Suprapubic skin (tissue), 4 donors: ENCODE data around the gene FERMT1.

Experiments used
- EP300 ChIP-seq: sonication (generic); formaldehyde crosslinking; IDR thresholded peaks from one replicate; pipeline ENCODE4 v1.6.1; 2017; ENCODE audit warnings: antibody characterized with exemption
- POLR2A ChIP-seq, 2 donors: fragments of 450-650 bp; IDR thresholded peaks; one replicate each; pipeline ENCODE4 v1.6.1; 2017; ENCODE audit warnings: antibody characterized with exemption in 2 of 2, mild to moderate bottlenecking in 2 of 2, moderate library complexity in 2 of 2
- POLR2AphosphoS5 ChIP-seq, 3 donors: sonication (generic); formaldehyde crosslinking; IDR thresholded peaks; one replicate each; pipeline ENCODE4 v1.6.1; 2017; ENCODE audit warnings: antibody characterized with exemption in 3 of 3
- TF ChIP-seq, protein P1 (sequence below), 2 donors: fragments of 200-600 bp in 1 of 2; fragments of 450-650 bp in 1 of 2; sonication (generic) in 1 of 2; IDR thresholded peaks; one replicate each; pipeline ENCODE4 v1.5.1; 2016 to 2019; ENCODE audit warnings: antibody characterized with exemption in 2 of 2, mild to moderate bottlenecking in 1 of 2, moderate library complexity in 1 of 2

DNA sequence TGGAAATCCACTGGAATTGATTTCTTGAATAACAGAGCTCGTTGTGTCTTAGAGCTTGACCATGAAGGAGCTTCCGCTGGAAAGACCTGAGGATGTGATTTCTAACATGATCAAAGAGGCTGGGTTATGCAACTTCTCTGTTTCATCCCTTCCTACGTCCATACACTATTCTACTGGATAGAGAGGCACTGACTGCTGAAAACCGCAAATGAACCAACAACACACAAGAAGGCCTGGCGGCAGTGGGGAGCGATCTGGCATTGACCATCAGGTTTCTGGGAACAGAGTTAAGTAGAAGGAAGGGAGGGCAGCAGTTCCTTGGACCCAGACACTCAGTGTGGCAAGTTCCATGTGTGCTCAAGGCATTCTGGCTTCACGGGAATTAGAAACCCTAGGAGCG, 82.3 kb downstream of the FERMT1 start:
- TF ChIP-seq, protein P1, sequence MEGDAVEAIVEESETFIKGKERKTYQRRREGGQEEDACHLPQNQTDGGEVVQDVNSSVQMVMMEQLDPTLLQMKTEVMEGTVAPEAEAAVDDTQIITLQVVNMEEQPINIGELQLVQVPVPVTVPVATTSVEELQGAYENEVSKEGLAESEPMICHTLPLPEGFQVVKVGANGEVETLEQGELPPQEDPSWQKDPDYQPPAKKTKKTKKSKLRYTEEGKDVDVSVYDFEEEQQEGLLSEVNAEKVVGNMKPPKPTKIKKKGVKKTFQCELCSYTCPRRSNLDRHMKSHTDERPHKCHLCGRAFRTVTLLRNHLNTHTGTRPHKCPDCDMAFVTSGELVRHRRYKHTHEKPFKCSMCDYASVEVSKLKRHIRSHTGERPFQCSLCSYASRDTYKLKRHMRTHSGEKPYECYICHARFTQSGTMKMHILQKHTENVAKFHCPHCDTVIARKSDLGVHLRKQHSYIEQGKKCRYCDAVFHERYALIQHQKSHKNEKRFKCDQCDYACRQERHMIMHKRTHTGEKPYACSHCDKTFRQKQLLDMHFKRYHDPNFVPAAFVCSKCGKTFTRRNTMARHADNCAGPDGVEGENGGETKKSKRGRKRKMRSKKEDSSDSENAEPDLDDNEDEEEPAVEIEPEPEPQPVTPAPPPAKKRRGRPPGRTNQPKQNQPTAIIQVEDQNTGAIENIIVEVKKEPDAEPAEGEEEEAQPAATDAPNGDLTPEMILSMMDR (IDR thresholded peaks at IDR 0.05): no peak
- TF ChIP-seq EP300 (no peak), POLR2A (IDR thresholded peaks at IDR 0.05) (no peak), POLR2AphosphoS5 (IDR thresholded peaks at IDR 0.05) (no peak)
